AG04450 (cell line): ENCODE results near the gene WNT7B. TPM values are rescaled to one million over a fixed set of nuclear protein-coding genes. Genes with fewer than 3 reads are reported as not detected.

ENCODE experiments used
- CTCF ChIA-PET: fragments of 300-600, 350-600 bp; formaldehyde crosslinking; extraction: SDS; loops from one replicate; lab custom pipeline; 2022; ENCODE audit warnings: antibody characterized with exemption, inconsistent platforms; lab: Charles Lee
- POLR2A ChIA-PET: fragments of 350-600 bp; formaldehyde crosslinking; extraction: SDS; loops from one replicate; lab custom pipeline; 2021; ENCODE audit warnings: antibody characterized with exemption, inconsistent platforms; lab: Yijun Ruan, JAX
- DNase-seq: peaks from one replicate; pipeline ENCODE4 v3.0.0-alpha.2; 2011; ENCODE audit warnings: low read depth, low spot score
- H3K27ac ChIP-seq: one replicate; pipeline ENCODE4 v1.5.1; 2012; ENCODE audit warnings: low read depth, low read length, control low read depth
- H3K27me3 ChIP-seq: one replicate; pipeline ENCODE4 v1.6.0; 2012; ENCODE audit warnings: low read length; ENCODE audit not compliant: control insufficient read depth, insufficient read depth
- H3K4me3 ChIP-seq: 2 replicates; pipeline ENCODE4 v1.5.1; 2011; ENCODE audit warnings: mild to moderate bottlenecking, low read depth, low read length, control low read depth
- H3K9me3 ChIP-seq: 2 replicates; pipeline ENCODE4 v1.5.1; 2012; ENCODE audit warnings: low read length; ENCODE audit not compliant: control insufficient read depth, insufficient read depth
- polyA plus RNA-seq: library from polyadenylated mRNA; depleted of rRNA; stranded (reverse); fragments of >200 nt; gene quantifications from 2 replicates; pipeline ENCODE4 v1.2.3, GENCODE V29; 2011
- TF ChIP-seq, protein P1 (sequence below): IDR thresholded peaks from 2 replicates; pipeline ENCODE4 v1.5.1; 2011; ENCODE audit warnings: low read depth, low read length, control low read depth, inconsistent platforms

WNT7B gene
- polyA plus RNA-seq, 1 experiment = 0.56 TPM

DNA sequence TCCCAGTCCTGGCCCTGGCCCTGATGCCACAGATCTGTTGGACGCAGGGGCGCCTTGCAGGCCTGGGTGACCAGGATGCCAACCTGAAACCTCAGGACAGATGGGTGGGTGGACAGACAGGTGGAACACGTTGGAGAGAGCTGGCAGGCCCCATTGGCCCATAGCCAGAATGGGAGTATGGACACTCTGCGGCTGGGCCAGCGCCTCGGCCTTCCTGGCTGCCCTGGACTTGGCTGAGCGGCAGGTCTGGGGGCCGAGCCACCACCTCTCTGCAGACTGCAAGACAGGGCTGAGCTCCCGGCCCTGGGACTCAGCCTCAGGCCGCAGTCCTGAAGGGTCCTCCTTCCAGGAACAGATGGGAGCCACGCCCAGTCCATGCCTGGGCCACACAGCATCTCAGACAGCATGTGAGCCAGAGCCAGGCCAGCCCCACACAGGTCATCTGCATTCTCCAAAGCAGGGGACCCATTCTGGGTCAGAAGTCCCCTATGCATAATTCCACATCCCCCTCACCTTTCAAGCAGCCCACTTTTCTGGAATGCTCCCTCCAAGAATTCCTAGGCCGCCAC, 14.1 kb downstream of the WNT7B start:
- TF ChIP-seq, protein P1, sequence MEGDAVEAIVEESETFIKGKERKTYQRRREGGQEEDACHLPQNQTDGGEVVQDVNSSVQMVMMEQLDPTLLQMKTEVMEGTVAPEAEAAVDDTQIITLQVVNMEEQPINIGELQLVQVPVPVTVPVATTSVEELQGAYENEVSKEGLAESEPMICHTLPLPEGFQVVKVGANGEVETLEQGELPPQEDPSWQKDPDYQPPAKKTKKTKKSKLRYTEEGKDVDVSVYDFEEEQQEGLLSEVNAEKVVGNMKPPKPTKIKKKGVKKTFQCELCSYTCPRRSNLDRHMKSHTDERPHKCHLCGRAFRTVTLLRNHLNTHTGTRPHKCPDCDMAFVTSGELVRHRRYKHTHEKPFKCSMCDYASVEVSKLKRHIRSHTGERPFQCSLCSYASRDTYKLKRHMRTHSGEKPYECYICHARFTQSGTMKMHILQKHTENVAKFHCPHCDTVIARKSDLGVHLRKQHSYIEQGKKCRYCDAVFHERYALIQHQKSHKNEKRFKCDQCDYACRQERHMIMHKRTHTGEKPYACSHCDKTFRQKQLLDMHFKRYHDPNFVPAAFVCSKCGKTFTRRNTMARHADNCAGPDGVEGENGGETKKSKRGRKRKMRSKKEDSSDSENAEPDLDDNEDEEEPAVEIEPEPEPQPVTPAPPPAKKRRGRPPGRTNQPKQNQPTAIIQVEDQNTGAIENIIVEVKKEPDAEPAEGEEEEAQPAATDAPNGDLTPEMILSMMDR = no peak
- no peak overlapping the region for H3K4me3 ChIP-seq
- CTCF ChIA-PET = interaction anchor here (2.0 kb wide), 2 partner anchors 8 to 99 kb away, joined by 7 to 8 read pairs; no protein-coding TSS in a partner anchor
- no peaks in the 10 kb centered on the region for H3K27me3 ChIP-seq
- no peak overlapping the region for H3K27ac ChIP-seq
- POLR2A ChIA-PET = no interaction called here
- no peaks in the 10 kb centered on the region for H3K9me3 ChIP-seq
- DNase-seq = no peak

DNA sequence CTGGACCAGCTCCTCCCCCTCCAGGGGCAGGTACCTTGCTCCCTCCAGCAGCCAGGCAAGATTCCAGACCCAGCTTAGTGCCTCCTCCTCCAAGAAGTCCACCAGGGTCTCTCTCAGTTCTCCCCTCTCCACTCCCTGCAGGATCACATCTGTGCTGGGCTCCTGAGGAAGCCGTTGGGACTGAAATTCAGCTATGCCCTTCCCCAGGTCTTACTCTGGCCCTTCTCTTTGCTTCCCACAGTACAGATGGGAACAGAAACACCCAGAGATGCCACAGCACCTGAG, 14.6 kb downstream of the WNT7B start:
- Histone ChIP-seq H3K4me3 (no peak overlapping the region), H3K27me3 (no peaks in the 10 kb centered on the region), H3K9me3 (no peaks in the 10 kb centered on the region), H3K27ac (no peak overlapping the region)
- DNase-seq = no peak
- ChIA-PET CTCF (interaction anchor here (0.6 to 2.0 kb wide), 3 partner anchors 8 to 398 kb away, joined by 3 to 8 read pairs (median 7); no protein-coding TSS in a partner anchor), POLR2A (no interaction called here)
- TF ChIP-seq, protein P1 = no peak

DNA sequence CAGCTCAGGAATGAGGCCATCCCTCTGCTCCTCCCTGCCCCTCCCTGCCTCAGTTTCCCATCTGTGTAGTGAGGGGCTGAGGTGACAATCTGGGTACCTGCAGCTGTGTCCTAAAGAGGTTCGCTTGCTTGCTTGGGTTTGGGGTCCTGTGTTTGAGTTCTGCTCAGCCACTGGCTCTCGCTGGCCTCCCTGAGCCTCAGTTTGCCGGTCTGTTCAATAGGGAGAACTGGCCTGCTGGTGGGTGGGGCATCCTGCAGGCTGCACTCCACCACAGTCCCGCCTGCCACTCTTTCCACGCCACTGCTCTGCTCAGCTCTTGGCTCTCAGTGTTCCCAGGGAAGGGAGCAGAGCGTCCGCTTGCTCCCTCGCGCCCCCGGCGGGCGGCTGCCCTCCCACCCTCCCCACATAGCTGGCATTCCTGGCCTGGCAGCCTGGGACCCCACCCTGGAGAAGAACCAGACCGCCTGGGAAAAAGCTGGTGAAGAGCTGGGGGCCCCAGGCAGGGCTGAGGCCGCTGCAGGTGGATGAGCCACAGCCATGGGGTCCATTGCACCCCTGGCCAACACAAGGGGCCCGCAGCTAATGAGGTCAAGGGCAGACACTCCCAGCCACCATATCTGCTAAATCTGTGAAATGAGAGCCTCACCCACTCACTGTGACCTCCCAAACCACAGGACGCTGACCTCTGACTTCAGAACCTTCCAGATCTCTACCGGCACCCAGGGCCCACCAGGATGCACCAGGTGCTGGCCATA, 15.1 kb downstream of the WNT7B start:
- ChIA-PET POLR2A (no interaction called here), CTCF (interaction anchor here (0.6 to 2.0 kb wide), 3 partner anchors 9 to 398 kb away, joined by 3 to 8 read pairs (median 7); no protein-coding TSS in a partner anchor)
- DNase-seq = no peak
- H3K4me3 ChIP-seq = no peak overlapping the region
- H3K27me3 ChIP-seq = no peaks in the 10 kb centered on the region
- H3K27ac ChIP-seq = no peak overlapping the region
- TF ChIP-seq, protein P1 = no peak
- H3K9me3 ChIP-seq = no peaks in the 10 kb centered on the region

DNA sequence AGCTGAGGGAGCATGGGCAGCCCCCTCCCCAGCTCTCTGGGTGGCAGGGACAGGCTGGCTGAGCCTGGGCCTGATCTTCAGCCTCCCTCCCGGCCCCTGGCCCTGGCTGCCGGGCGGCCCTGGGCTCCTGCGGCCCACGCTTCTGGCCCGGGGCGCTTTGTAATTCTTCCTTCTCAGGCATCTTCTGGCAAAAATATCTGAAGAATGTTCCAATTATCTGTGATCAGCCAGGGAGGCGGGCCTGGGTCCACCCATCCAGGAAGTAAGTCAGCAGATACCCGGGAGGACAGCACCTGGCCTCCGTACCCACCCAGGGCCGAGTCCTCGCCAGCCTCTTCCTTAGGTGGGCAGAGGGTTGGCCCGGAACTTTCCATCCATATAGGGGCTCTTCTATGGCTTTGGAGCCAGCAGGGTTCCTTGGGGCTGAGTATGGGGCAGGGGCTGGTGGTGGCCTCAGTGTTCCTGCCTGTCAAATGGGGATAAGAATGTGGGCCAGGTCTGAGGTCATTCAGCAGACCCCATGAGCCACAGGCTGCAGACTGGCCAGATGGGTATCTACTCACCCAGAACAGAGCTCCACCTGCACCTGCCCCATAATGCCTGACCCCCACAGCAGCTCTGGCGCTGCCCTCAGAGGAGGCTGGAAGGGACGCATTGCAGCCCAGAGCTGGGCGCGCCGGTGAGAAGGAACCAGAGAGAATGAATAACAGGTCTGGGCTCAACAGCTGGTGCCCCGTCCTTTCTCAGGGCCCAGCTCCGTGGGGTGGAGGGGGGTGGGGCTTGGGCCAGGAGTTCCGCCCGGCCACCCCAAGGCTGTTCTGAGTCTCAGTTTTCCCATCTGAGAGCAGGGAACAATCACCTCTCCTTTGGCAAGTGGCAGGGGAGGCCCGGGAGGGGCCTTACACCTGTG, 16.2 kb downstream of the WNT7B start:
- TF ChIP-seq, protein P1 = no peak
- no peak for DNase-seq
- no peaks in the 10 kb centered on the region for H3K27me3 ChIP-seq
- no peaks in the 10 kb centered on the region for H3K9me3 ChIP-seq
- ChIA-PET POLR2A (no interaction called here), CTCF (interaction anchor here (2.0 kb wide), 2 partner anchors 10 to 97 kb away, joined by 7 to 8 read pairs; no protein-coding TSS in a partner anchor)
- H3K4me3 ChIP-seq = no peak overlapping the region
- H3K27ac ChIP-seq = no peak overlapping the region
